K562 (cell line): ENCODE results near the gene USB1. TPM values are rescaled to one million over a fixed set of nuclear protein-coding genes. Genes with fewer than 3 reads are reported as not detected.

Experiments used
- ATAC-seq: fragments of 200-7000 bp; cut with Tn5 transposase; 3 replicates; pipeline ENCODE4 v1.9.1; 2020; ENCODE audit warnings: moderate library complexity
- BruUV-seq: library from RNA; stranded (reverse); fragments of 400-500 nt; replicated peaks from 2 replicates; lab custom pipeline; 2021; lab: Mats Ljungman, UMichigan
- CTCF ChIA-PET: fragments of 300-600 bp; formaldehyde crosslinking; extraction: SDS; loops from one replicate; lab custom pipeline; 2021; ENCODE audit warnings: low intra/inter-chr PET ratio; lab: Yijun Ruan, JAX
- POLR2A ChIA-PET: fragments of 300-600, 350-650 bp; sonication (Branson Sonifier 250); formaldehyde crosslinking; extraction: SDS; loops from one replicate; lab custom pipeline; 2021; ENCODE audit warnings: antibody characterized with exemption, inconsistent platforms; lab: Yijun Ruan, JAX
- DNase-seq, 4 experiments: peaks; one replicate each; pipeline versions ENCODE4 v3.0.0 to v3.0.0-alpha.2; 2011 to 2018; ENCODE audit warnings: low spot score in 3 of 4, mixed read lengths in 3 of 4; ENCODE audit errors: extremely low read depth in 1 of 4
- FAIRE-seq: peaks from 2 replicates; lab custom pipeline; 2011; peaks lifted over from hg19 to GRCh38; lab: Jason Lieb, UNC
- H2AFZ ChIP-seq: 2 replicates; pipeline ENCODE4 v1.6.0; 2011; ENCODE audit warnings: low read depth, low read length, control low read depth, inconsistent platforms
- H3K27ac ChIP-seq: fragments of 200-600 bp; 3 replicates; pipeline ENCODE4 v1.8.0; 2011; ENCODE audit warnings: low read depth, mild to moderate bottlenecking, control low read depth, inconsistent platforms, low read length, moderate library complexity, mixed read lengths; ENCODE audit errors: extremely low read depth
- H3K27me3 ChIP-seq, 2 experiments: fragments of 300-600 bp in 1 of 2; 2 replicates in 1 of 2; 3 replicates in 1 of 2; pipeline versions ENCODE4 v1.6.0 to v1.8.0; 2011; ENCODE audit warnings: inconsistent platforms in 2 of 2, low read length in 2 of 2, mild to moderate bottlenecking in 1 of 2, mixed read lengths in 1 of 2, moderate library complexity in 1 of 2; ENCODE audit not compliant: control insufficient read depth in 2 of 2, insufficient read depth in 2 of 2
- H3K36me3 ChIP-seq: fragments of 300-600 bp; 3 replicates; pipeline ENCODE4 v1.8.0; 2011; ENCODE audit warnings: mild to moderate bottlenecking, low read length, inconsistent platforms; ENCODE audit not compliant: control insufficient read depth, insufficient read depth
- H3K4me1 ChIP-seq, 2 experiments: fragments of 200-600 bp in 1 of 2; replicated peaks in 1 of 2; 2 replicates in 1 of 2; 3 replicates in 1 of 2; pipeline versions ENCODE4 v1.5.1 to v1.8.0; 2011; ENCODE audit warnings: inconsistent platforms in 2 of 2, low read length in 2 of 2, mild to moderate bottlenecking in 1 of 2, mixed read lengths in 1 of 2, moderate library complexity in 1 of 2; ENCODE audit not compliant: control insufficient read depth in 2 of 2, insufficient read depth in 2 of 2
- H3K4me2 ChIP-seq: 2 replicates; pipeline ENCODE4 v1.6.1; 2011; ENCODE audit warnings: low read length, control low read depth, inconsistent platforms, mixed read lengths; ENCODE audit not compliant: insufficient read depth
- H3K4me3 ChIP-seq: fragments of 200-600 bp; sonication (generic), shearing (Covaris generic); 2 replicates; pipeline ENCODE4 v1.5.1; 2016; ENCODE audit warnings: control low read depth, inconsistent platforms
- H3K79me2 ChIP-seq: fragments of 200-600 bp; 3 replicates; pipeline ENCODE4 v1.8.0; 2011; ENCODE audit warnings: low read length, inconsistent platforms; ENCODE audit not compliant: control insufficient read depth, insufficient read depth
- H3K9ac ChIP-seq, 2 experiments: 2 replicates each; pipeline versions ENCODE4 v1.6.0 to v1.6.1; 2011; ENCODE audit warnings: low read depth in 2 of 2, low read length in 2 of 2, control low read depth in 1 of 2, inconsistent platforms in 1 of 2, mild to moderate bottlenecking in 1 of 2, mixed read lengths in 1 of 2; ENCODE audit not compliant: insufficient read depth in 1 of 2
- H3K9me1 ChIP-seq: one replicate; pipeline ENCODE4 v1.6.0; 2011; ENCODE audit warnings: inconsistent platforms, mild to moderate bottlenecking, low read length, moderate library complexity; ENCODE audit not compliant: control insufficient read depth, insufficient read depth
- H3K9me3 ChIP-seq: replicated peaks from 2 replicates; pipeline ENCODE4 v1.5.1; 2011; ENCODE audit warnings: low read depth, low read length, inconsistent platforms; ENCODE audit not compliant: control insufficient read depth, insufficient read depth
- H4K20me1 ChIP-seq: replicated peaks from 2 replicates; pipeline ENCODE4 v1.6.1; 2011; ENCODE audit warnings: low read length, inconsistent platforms, mixed read lengths; ENCODE audit not compliant: control insufficient read depth, insufficient read depth
- ASH1L ChIP-seq: fragments of 450-650 bp; IDR thresholded peaks from 2 replicates; pipeline ENCODE4 v1.6.1; 2018; ENCODE audit warnings: borderline replicate concordance, mild to moderate bottlenecking, low read depth; ENCODE audit not compliant: partially characterized antibody
- BMI1 ChIP-seq: fragments of 150-350 bp; IDR thresholded peaks from 2 replicates; pipeline ENCODE4 v1.6.1; 2014; ENCODE audit warnings: low read length
- CEBPG ChIP-seq, 3 experiments: fragments of 200-800 bp in 1 of 3; sonication (Bioruptor generic) in 1 of 3; sonication (generic) in 1 of 3; formaldehyde crosslinking in 1 of 3; IDR thresholded peaks in 2 of 3; conservative IDR thresholded peaks in 1 of 3; 2 replicates each; pipeline versions ENCODE4 v1.6.1 to v1.8.0; 2016 to 2022; ENCODE audit warnings: missing compliant biosample characterization in 2 of 3, missing genetic modification characterization in 2 of 3, mild to moderate bottlenecking in 1 of 3, missing genetic modification reagents in 1 of 3
- CGGBP1 ChIP-seq: fragments of 250-450 bp; sonication (Bioruptor Pico); IDR thresholded peaks from 2 replicates; pipeline ENCODE4 v1.9.0; 2021; ENCODE audit warnings: mild to moderate bottlenecking
- ETV6 ChIP-seq, 3 experiments: fragments of 150-350 bp in 1 of 3; sonication (generic) in 1 of 3; formaldehyde crosslinking in 1 of 3; IDR thresholded peaks; 2 replicates each; pipeline versions ENCODE4 v1.6.1 to v1.8.0; 2014 to 2022; ENCODE audit warnings: borderline replicate concordance in 2 of 3, low read depth in 2 of 3, antibody characterized with exemption in 1 of 3, low read length in 1 of 3, mild to moderate bottlenecking in 1 of 3, missing genetic modification reagents in 1 of 3
- MAFG ChIP-seq: fragments of 450-650 bp; conservative IDR thresholded peaks from 2 replicates; pipeline ENCODE4 v1.6.1; 2016; ENCODE audit warnings: missing genetic modification characterization, missing compliant biosample characterization
- MCM2 ChIP-seq: fragments of 450-650 bp; IDR thresholded peaks from 2 replicates; pipeline ENCODE4 v1.6.1; 2017; ENCODE audit warnings: low read depth, mild to moderate bottlenecking
- MYNN ChIP-seq, 2 experiments: sonication (generic); formaldehyde crosslinking in 1 of 2; IDR thresholded peaks; 2 replicates each; pipeline versions ENCODE4 v1.5.0 to v1.6.1; 2016 to 2020; ENCODE audit warnings: antibody characterized with exemption in 1 of 2, missing genetic modification reagents in 1 of 2
- NFXL1 ChIP-seq: fragments of 450-650 bp; formaldehyde crosslinking; IDR thresholded peaks from 2 replicates; pipeline ENCODE4 v1.4.0; 2021; ENCODE audit warnings: mild to moderate bottlenecking
- POLR2AphosphoS2 ChIP-seq: IDR thresholded peaks from 2 replicates; pipeline ENCODE4 v1.6.1; 2012; ENCODE audit warnings: low read length, improper control_type of control experiment
- TOE1 ChIP-seq, 2 experiments: fragments of 450-650 bp in 1 of 2; sonication (generic) in 1 of 2; formaldehyde crosslinking in 1 of 2; IDR thresholded peaks; 2 replicates each; pipeline versions ENCODE4 v1.7.1 to v1.8.0; 2016 to 2022; ENCODE audit warnings: borderline replicate concordance in 2 of 2, mild to moderate bottlenecking in 2 of 2, antibody characterized with exemption in 1 of 2, inconsistent platforms in 1 of 2, low read depth in 1 of 2, missing genetic modification reagents in 1 of 2, moderate library complexity in 1 of 2
- U2AF2 ChIP-seq: fragments of 200-400 bp; formaldehyde crosslinking; optimal IDR thresholded peaks from 2 replicates; pipeline ENCODE3; 2017; ENCODE audit warnings: low read depth, mild to moderate bottlenecking, low read length
- ZC3H8 ChIP-seq: fragments of 450-650 bp; IDR thresholded peaks from 2 replicates; pipeline ENCODE4 v1.6.1; 2017
- ZKSCAN8 ChIP-seq: fragments of 200-800 bp; sonication (Bioruptor generic); IDR thresholded peaks from 2 replicates; pipeline ENCODE4 v1.6.1; 2016; ENCODE audit warnings: missing genetic modification characterization, missing compliant biosample characterization
- ZNF212 ChIP-seq: fragments of 450-650 bp; formaldehyde crosslinking; IDR thresholded peaks from 2 replicates; pipeline ENCODE4 v1.4.0; 2020; ENCODE audit warnings: mild to moderate bottlenecking
- ZNF217 ChIP-seq: sonication (generic); formaldehyde crosslinking; IDR thresholded peaks from 2 replicates; pipeline ENCODE4 v1.8.0; 2022; ENCODE audit warnings: mild to moderate bottlenecking, missing genetic modification reagents
- WGBS: fragments of 100-300 bp; shearing (Covaris generic); methylation state at CpG from one replicate; pipeline ENCODE4 v1.1.6; 2016; ENCODE audit warnings: low coverage, mixed read lengths; ENCODE audit not compliant: insufficient coverage; ENCODE audit errors: missing lambda C conversion rate; 5-methylcytosine and 5-hydroxymethylcytosine counted together
- in situ Hi-C: fragments of 300-500 bp; cut with MboI; formaldehyde crosslinking; loops from 4 replicates; pipeline ENCODE4 v1.15.0; 2018; ENCODE audit warnings: inconsistent platforms, mixed read lengths
- intact Hi-C: fragments of 100-400 bp; cut with micrococcal nuclease; formaldehyde crosslinking; loops from 2 replicates; pipeline ENCODE4 v1.14.2; 2022
- polyA plus RNA-seq, 8 experiments: library from polyadenylated mRNA; depleted of rRNA in 4 of 8; stranded (reverse) in 5 of 8; unstranded in 3 of 8; fragments of >200 nt; fragmentation: Nextera tagmentation in 2 of 8; fragmentation: Illumina TruSeq in 1 of 8; extraction: Ambion mirVana in 2 of 8; extraction: Trizol in 1 of 8; gene quantifications; 2 replicates each; pipeline versions ENCODE4 v1.2.1 to v1.2.3, GENCODE V29; 2011 to 2014; ENCODE audit warnings: inconsistent platforms in 1 of 8, missing spikeins in 1 of 8
- total RNA-seq, 7 experiments: library from RNA; depleted of rRNA in 6 of 7; stranded (reverse); fragments of >200 nt in 6 of 7; fragmentation: Illumina TruSeq in 2 of 7; extraction: Trizol in 2 of 7; gene quantifications; 2 replicates each; pipeline versions ENCODE4 v1.2.1 to v1.2.3, GENCODE V29; 2011 to 2021; ENCODE audit warnings: low replicate concordance in 1 of 7

The USB1 gene
- total and polyA plus RNA-seq, 9 of the 15 experiments (the other 6 are each of a cell fraction or from before 2014, with no cell fraction given) = 11.6 to 73.6 (median 19.4) TPM

DNA sequence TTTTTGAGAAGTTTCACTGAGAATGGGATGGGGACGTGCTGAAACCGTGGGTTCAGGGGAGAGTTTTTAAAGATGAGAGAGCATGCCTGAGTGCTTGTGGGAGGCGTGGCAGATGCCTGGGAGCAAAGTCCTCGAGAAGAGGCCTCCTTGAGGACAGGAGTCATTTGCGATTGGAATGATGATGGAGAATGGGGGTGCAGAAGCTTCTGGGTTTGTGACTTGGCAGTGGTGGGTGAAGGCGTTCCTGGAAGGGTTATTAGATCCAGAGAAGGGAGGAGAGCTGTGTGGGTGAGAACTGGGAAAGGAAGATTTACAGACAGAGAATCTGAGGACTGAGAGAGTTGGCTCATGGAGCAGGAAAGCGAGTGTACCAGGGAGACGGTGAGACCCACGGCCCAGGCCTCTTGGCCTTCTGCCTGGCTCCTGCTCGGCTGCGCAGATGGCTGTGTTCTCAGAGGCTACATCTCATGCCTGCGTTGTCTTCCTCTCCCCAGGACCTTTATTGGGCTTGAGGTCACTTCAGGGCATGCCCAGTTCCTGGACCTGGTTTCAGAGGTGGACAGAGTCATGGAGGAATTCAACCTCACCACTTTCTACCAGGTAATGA, 15.7 kb downstream of the USB1 start:
- Histone ChIP-seq H3K36me3 (peaks cover 36% of the 10 kb centered on the region; the same call in 2 of the 3 replicates), H3K4me1 (no peaks in the 10 kb centered on the region), H3K9me1 (peaks cover 2% of the 10 kb centered on the region)
- no peak for DNase-seq
- in situ Hi-C loops = loop anchor here (10.0 kb wide), 2 partner anchors 108 to 278 kb away; partner anchors contain the start of genes CFAP20 and PRSS54
- WGBS = 61% methylated on average over 12 of the region's 12 CpGs
- POLR2A ChIA-PET = no interaction called here
- TF ChIP-seq POLR2AphosphoS2 (no peak), TOE1 (IDR thresholded peaks at IDR 0.05; ENCODE audit: borderline replicate concordance) (no peak), TOE1 (CRISPR knock-in tag; IDR thresholded peaks at IDR 0.05; ENCODE audit: borderline replicate concordance, low read depth) (no peak), BMI1 (no peak), CEBPG (CRISPR knock-in tag; IDR thresholded peaks at IDR 0.05) (no peak), CEBPG (tag; conservative IDR thresholded peaks at IDR 0.05 in 1 of 2, IDR thresholded peaks at IDR 0.05 in 1 of 2) (no peak), ASH1L (no peak), NFXL1 (CRISPR knock-in tag) (no peak), CGGBP1 (no peak), ETV6 (IDR thresholded peaks at IDR 0.05; ENCODE audit: borderline replicate concordance in 1 of 2, low read depth in 2 of 2, low read length in 1 of 2) (no peak), ETV6 (CRISPR knock-in tag; IDR thresholded peaks at IDR 0.05; ENCODE audit: borderline replicate concordance) (no peak), MCM2 (no peak), ZNF217 (CRISPR knock-in tag) (no peak), U2AF2 (no peak), MAFG (tag) (no peak), ZC3H8 (no peak), MYNN (IDR thresholded peaks at IDR 0.05) (no peak), MYNN (CRISPR knock-in tag; IDR thresholded peaks at IDR 0.05) (no peak), ZNF212 (no peak), ZKSCAN8 (no peak)
- TF ChIP-seq, all 486 proteins: peak for 0
- no peaks in the 10 kb centered on the region for H3K79me2 ChIP-seq
- ATAC-seq (no peak), FAIRE-seq (no peak)
- H3K4me2 ChIP-seq = no peak overlapping the region
- no peak overlapping the region for H3K9ac ChIP-seq
- H3K27me3 ChIP-seq = no peaks in the 10 kb centered on the region
- H3K4me3 ChIP-seq = no peak overlapping the region
- intact Hi-C loops = no loop called here
- CTCF ChIA-PET = no interaction called here
- no peak overlapping the region for H2AFZ ChIP-seq
- BruUV-seq = no TSS peak
- H3K27ac ChIP-seq = no peak overlapping the region
- H3K9me3 ChIP-seq = no peaks in the 10 kb centered on the region
- no peaks in the 10 kb centered on the region for H4K20me1 ChIP-seq
